GM13976 (cell line): Measurements from ENCODE around the gene AP3B1.
"Not testable (repeated sequence)": the region's sequence is repeated elsewhere in the genome, so short reads cannot be mapped to it uniquely, and the experiment has no call there.

Experiments
- DNase-seq: peaks from one replicate; pipeline ENCODE4 v3.0.0; 2012; ENCODE audit warnings: low spot score
- in situ Hi-C: fragments of 300-500 bp; cut with MboI; formaldehyde crosslinking; loops from one replicate; pipeline ENCODE4 v1.12.0; 2022; ENCODE audit warnings: low sequenced_read_pairs, mixed read lengths, inconsistent platforms; ENCODE audit not compliant: unreplicated experiment
- TF ChIP-seq, protein P1 (sequence below): IDR thresholded peaks from 2 replicates; pipeline ENCODE4 v1.5.1; 2012; ENCODE audit warnings: borderline replicate concordance, mild to moderate bottlenecking; ENCODE audit not compliant: insufficient read depth; ENCODE audit errors: extremely low read depth, missing control alignments, control extremely low read depth

Gene AP3B1

DNA sequence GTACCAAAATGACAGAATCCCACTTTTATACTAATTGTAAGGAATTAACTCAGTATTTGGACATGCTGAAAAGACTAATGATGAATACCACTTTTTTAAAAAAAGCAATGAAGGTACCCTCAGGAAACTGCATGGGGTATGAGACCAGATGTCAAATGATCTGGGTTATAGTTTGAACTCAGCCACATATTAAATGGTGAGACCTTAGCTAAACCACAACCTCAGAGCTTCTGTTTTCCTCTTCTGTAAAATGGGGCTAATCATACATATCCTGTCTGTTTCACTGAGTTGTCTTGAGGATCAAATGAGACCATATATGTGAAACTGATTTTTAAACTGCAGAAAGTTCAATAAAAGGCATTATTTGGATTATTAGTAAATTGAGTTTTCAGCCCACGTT lies 238.4 kb downstream of the AP3B1 start:
- TF ChIP-seq, protein P1, sequence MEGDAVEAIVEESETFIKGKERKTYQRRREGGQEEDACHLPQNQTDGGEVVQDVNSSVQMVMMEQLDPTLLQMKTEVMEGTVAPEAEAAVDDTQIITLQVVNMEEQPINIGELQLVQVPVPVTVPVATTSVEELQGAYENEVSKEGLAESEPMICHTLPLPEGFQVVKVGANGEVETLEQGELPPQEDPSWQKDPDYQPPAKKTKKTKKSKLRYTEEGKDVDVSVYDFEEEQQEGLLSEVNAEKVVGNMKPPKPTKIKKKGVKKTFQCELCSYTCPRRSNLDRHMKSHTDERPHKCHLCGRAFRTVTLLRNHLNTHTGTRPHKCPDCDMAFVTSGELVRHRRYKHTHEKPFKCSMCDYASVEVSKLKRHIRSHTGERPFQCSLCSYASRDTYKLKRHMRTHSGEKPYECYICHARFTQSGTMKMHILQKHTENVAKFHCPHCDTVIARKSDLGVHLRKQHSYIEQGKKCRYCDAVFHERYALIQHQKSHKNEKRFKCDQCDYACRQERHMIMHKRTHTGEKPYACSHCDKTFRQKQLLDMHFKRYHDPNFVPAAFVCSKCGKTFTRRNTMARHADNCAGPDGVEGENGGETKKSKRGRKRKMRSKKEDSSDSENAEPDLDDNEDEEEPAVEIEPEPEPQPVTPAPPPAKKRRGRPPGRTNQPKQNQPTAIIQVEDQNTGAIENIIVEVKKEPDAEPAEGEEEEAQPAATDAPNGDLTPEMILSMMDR, result no peak
- DNase-seq, result no peak
- in situ Hi-C loops, result no loop called here

DNA sequence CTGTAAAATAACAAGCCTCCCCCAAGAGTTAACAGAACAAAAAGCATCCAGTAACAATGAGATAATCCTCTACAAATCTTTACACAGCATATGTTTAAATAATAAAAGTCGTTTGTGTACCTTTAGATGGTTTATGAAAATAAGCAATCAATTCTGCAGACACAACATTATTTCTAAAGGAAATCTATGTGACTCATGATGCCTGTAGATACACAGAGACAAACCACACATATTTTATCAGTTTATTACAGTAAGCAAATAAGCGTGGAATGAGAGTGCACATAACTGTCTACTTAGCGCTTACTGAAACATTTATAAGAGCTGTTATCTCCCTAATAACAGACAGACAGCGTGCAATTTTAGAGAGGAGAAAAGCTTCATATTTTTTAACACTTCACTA lies 243.6 kb downstream of the AP3B1 start:
- in situ Hi-C loops, result no loop called here
- TF ChIP-seq, protein P1, result no peak
- no peak for DNase-seq

DNA sequence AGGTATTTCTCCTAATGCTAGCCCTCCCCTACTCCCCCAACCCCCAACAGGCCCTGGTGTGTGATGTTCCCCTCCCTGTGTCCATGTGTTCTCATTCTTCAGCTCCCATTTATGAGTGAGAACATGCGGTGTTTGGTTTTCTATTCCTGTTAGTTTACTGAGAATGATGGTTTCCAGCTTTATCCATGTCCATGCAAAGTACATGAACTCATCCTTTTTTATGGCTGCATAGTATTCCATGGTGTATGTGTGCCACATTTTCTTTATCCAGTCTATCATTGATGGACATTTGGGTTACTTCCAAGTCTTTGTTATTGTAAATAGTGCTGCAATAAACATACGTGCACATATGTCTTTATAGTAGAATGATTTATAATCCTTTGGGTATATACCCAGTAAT lies 247.7 kb downstream of the AP3B1 start:
- DNase-seq, in situ Hi-C loops: not testable (repeated sequence)

DNA sequence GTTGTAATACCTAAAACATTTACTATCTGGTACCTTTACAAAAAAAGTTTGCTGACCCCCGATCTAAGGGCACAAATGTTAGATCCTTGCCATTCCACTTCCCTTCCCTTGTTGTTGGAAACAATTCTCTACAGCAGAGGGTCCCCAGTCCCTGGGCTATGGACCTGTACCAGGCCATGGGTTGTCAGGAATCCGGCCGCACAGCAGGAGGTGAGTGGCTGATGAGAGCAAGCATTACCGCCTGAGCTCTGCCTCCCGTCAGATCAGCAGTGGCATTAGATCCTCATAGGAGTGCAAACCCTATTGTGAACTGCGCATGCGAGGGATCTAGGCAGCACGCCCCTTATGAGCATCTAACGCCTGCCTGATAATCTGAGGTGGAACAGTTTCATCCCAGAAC lies 248.5 kb downstream of the AP3B1 start:
- no peak for DNase-seq
- TF ChIP-seq, protein P1, result no peak
- in situ Hi-C loops, result no loop called here

DNA sequence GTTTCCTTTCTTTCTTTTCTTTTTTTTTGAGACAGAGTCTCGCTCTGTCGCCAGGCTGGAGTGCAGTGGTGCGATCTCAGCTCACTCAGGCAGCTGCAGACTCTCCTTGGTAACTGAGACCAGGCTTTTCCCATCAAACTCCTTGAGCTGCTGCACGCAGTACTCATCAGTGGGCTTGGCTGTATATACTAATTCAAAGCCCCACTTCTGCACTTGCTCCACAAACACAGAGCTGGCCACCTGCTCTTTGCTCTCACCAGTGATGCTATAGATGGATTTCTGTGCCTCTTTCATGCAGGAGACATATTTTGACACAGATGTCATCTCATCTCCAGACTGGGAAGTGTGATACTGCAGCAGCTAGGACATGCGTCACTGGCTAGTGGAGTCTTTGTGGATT lies 252.7 kb downstream of the AP3B1 start:
- in situ Hi-C loops, result no loop called here
- TF ChIP-seq, protein P1, result no peak
- DNase-seq, result no peak

DNA sequence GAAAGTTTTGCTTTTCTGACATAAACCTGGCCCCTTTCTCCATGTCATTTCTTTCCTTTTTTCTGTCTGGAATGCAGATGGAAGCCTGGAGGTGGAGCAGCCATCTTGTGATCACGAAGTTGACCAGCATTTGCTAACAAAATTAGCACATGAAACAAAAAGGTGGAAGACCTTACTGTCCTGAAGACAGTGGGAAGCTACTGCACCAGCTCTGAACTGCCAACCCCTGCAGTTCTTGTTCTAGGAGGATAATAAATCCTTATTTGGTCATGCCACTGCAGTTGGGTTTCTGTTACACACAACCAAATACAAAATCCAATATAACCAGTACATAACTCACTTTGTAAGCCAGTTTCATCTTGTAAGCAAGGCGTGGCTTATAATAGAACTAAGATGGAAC lies 269.0 kb downstream of the AP3B1 start:
- in situ Hi-C loops, result no loop called here
- TF ChIP-seq, protein P1, result no peak
- DNase-seq, result no peak

DNA sequence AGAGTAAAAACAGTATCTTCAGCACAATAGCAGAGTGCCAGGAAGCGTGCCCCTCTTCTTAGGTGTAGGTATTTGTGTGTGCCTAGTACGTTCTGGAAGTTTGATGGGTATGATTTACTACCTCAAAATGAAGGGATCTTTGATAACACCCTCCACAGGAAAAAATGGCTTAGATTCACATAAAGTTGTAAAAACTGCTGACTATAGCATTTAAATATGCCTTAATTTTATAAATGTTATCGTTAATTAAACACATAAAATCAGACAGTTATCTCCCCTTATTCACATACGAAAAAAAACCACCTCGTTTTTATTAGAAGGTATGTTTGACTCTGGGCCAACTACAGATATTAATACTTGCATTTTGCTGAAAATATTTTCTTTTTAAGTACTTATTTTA lies 274.8 kb downstream of the AP3B1 start:
- no peak for DNase-seq
- in situ Hi-C loops, result no loop called here
- TF ChIP-seq, protein P1, result no peak
